HG02642 (cell line): ENCODE measurements around the gene DNER.
"Not testable (repeated sequence)": the region's sequence is repeated elsewhere in the genome, so short reads cannot be mapped to it uniquely, and the experiment has no call there.

Experiments
- ATAC-seq: cut with Tn5 transposase; IDR thresholded peaks from one replicate; pipeline ENCODE4 v1.9.1; 2021; ENCODE audit warnings: mild to moderate bottlenecking; ENCODE audit not compliant: unreplicated experiment, poor library complexity

DNER gene

DNA sequence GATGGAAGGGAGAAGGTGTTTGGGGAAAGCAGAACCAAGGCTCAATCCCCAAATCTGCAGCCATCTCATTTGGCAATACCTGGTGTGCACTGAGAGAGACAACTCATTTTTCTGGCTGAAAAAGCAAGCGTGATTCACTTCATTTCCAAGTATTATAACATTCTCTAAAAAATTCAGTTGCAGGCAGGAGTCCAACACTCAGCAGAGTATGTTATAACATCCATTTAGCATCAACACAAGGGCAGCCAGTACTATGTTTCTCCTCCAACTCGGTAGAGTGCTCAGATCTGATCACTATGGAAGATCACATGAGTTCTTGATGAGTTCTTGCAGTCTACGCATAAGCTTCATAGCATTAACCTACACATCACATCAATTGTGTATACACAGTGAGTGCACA is 343.8 kb downstream of the DNER start:
- no peak for ATAC-seq

DNA sequence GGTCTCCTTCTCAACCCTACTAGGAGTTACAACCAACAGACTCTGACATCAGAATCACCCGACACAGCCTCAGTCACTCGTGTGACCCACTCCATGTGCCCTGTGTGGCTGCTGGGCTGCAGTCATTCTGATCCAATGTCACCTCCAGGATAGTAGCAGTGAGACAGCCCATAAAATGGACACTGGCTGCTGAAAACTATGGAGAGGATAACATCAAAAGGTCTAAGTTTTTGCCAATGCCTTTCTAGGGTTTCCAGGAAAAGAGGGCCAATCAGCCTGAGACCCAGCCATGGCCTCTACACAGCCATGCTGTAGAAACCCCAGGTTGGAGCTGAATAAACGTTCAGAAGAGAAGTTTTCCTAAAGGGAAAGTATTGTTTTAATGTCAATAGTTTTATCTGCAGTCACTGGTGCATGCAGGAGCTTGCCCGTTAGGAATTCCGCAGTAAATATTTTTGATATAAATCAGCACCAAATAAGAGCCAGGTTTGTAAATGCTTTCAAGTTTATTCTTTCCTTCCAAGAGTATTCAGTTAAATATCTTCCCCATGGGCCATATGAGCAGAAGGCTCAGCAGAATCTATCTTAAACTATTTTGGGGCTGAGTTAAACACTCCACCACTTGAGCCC is 351.1 kb downstream of the DNER start:
- no peak for ATAC-seq

GRCh38 chr2:229350883-229351282 is 363.5 kb downstream of the DNER start:
- no peak for ATAC-seq

- ATAC-seq, result no peak
These were observed 364.1 kb downstream of the DNER start for GRCh38 chr2:229350117-229350805.

GRCh38 chr2:229348128-229348527 is 366.2 kb downstream of the DNER start:
- no peak for ATAC-seq

- ATAC-seq, result no peak
These were observed 367.4 kb downstream of the DNER start for GRCh38 chr2:229346816-229347540.

DNA sequence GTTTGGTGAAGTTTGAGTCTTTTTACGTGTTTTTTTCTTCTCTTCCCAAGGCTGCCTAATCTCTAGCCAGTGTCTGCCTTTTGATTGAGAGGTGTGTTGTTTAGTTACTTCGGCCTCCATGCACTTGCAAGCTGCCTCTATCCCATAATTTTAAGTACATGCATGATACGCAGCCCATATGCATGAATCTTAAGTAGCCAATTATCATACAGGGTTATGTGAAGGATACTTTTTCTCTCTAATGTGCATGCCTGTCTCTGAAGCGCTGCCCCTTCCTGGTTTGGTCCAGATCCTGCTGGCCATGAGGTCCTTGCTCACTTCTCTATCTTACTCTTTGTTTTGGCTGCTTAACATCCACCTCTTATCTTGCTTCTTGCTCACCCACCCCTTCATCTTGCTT is 369.4 kb downstream of the DNER start:
- ATAC-seq, result no peak

DNA sequence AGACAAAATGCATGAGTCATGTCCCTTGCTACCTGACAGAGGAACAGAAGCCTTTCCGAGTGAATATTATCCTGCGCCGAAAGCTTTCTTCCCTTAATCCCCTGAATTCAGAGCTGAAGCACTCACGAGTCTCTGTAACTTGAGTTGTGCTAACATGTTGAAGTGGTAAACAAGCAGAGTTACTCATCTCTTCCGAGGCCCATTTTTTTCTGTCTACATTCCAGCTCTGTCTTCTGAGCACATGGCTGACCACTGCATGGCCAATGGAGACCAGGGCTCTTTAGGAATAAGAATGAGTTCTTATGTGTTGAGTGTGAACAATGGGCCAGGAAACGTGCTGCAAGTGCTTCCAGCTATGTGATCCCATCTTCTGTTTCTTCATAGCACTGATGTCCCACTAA is 370.2 kb downstream of the DNER start:
- no peak for ATAC-seq

GRCh38 chr2:229343661-229344060 is 370.7 kb downstream of the DNER start:
- ATAC-seq, result no peak

DNA sequence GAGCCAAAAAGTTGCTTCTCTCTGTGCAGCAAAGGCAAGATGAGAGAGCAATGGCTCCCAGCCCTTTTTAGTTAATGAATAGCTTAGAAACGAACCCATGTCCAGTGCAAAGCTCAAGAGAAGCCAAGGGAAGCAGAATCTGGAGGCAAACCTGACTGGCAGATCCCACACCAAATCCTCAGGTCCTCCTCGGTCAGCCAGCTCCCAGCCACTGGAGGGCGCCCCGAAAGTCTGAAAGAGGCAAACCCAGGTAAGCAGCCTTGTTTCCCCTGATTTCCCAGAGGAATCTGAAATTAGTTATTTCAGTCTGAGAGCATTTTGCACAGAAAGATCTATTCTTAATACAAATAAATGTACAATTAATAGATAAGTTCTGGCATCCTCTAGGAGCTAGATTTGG is 372.0 kb downstream of the DNER start:
- no peak for ATAC-seq

- no peak for ATAC-seq
These were observed 374.1 kb downstream of the DNER start for GRCh38 chr2:229340086-229340760.

GRCh38 chr2:229339618-229340017 is 374.7 kb downstream of the DNER start:
- no peak for ATAC-seq

DNA sequence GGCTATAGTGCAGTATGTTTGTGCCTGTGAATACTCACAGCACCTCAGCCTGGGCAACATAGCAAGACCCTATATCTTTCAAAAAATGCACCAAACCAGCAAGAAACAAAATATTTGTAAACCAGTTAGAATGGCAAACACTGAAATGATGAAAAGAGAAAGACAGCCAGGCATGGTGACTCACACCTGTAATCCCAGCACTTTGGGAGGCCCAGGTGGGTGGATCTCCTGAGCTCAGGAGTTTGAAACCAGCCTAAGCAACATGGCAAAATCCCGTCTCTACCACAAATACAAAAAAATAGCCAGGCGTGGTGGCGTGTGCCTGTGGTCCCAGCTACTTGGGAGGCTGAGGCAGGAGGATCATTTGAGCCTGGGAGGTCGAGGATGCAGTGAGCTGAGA is 375.2 kb downstream of the DNER start:
- ATAC-seq, result not testable (repeated sequence)

- ATAC-seq, result no peak
These were observed 378.4 kb downstream of the DNER start for GRCh38 chr2:229335877-229336346.

- no peak for ATAC-seq
These were observed 379.0 kb downstream of the DNER start for GRCh38 chr2:229335330-229335729.

DNA sequence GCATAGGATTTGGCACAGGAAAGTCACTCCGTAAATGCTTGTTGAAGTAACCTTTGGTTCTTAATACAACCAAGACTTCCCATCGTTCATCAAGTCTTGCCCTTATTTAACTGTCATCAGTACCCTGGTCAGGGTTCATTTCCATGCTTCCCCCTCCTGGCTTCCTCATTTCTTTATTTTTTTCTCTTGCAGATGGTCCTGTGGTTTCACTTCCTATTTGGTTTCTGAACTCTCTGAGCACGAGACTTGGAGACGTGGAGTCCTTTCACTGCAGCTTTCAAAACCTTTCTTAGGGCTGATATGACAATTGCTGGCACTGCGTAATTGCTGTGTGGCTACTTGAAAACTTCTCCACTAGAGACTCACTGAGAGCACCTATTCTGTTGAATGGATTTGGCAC is 383.4 kb downstream of the DNER start:
- no peak for ATAC-seq

- no peak for ATAC-seq
These were observed 394.8 kb downstream of the DNER start for GRCh38 chr2:229319558-229319957.

GRCh38 chr2:229314117-229314516 is 400.2 kb downstream of the DNER start:
- ATAC-seq, result no peak

DNA sequence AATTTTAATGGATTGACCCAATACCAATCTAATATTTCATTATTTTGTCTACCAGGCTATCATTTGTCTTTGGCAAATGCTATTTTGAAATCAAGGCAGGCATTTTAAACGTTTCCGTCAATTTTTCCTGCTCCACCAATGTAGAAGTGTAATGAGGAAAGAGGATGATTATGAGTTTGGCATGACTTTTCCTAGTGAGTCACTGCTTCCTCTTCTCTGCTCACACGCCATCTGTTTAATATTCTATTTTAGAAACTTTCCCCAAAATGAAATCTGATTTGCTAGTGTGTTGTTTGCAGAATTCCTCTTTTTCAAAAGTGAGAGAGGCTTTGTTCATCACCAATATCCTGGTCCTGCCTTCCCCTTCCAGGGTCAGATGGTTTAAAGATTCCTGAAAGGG is 400.8 kb downstream of the DNER start:
- no peak for ATAC-seq
